HTR-8/SVneo (cell line): ENCODE measurements around the gene KCNJ6.
"Not testable (repeated sequence)": the region's sequence is repeated elsewhere in the genome, so short reads cannot be mapped to it uniquely, and the experiment has no call there.

Source experiments
- DNase-seq: peaks from one replicate; pipeline ENCODE4 v3.0.0; 2011; ENCODE audit warnings: low spot score, mixed read lengths; ENCODE audit not compliant: insufficient read length
- FAIRE-seq: peaks from 2 replicates; lab custom pipeline; 2011; peaks lifted over from hg19 to GRCh38; lab: Jason Lieb, UNC

Gene KCNJ6

GRCh38 chr21:37590836-37591235 lies 325.4 kb downstream of the KCNJ6 start:
- not testable (repeated sequence) for FAIRE-seq

GRCh38 chr21:37588644-37589043 lies 327.6 kb downstream of the KCNJ6 start:
- DNase-seq, FAIRE-seq: not testable (repeated sequence)

More at GRCh38 chr21:37590836-37591235, 325.4 kb downstream of the KCNJ6 start:
- DNase-seq = not testable (repeated sequence)

- FAIRE-seq (no peak), DNase-seq (no peak)
These were observed 328.6 kb downstream of the KCNJ6 start for GRCh38 chr21:37587635-37588177.

GRCh38 chr21:37587203-37587602 lies 329.1 kb downstream of the KCNJ6 start:
- FAIRE-seq (no peak), DNase-seq (no peak)

GRCh38 chr21:37582590-37582989 lies 333.7 kb downstream of the KCNJ6 start:
- DNase-seq (peak; percentile 76), FAIRE-seq (peak; percentile 4)

GRCh38 chr21:37580666-37581065 lies 335.6 kb downstream of the KCNJ6 start:
- FAIRE-seq (no peak), DNase-seq (no peak)

GRCh38 chr21:37579356-37579755 lies 336.9 kb downstream of the KCNJ6 start:
- DNase-seq = no peak
- no peak for FAIRE-seq

GRCh38 chr21:37578471-37579126 lies 337.7 kb downstream of the KCNJ6 start:
- no peak for FAIRE-seq

GRCh38 chr21:37576929-37577328 lies 339.3 kb downstream of the KCNJ6 start:
- FAIRE-seq, DNase-seq: not testable (repeated sequence)

More at GRCh38 chr21:37578471-37579126, 337.7 kb downstream of the KCNJ6 start:
- no peak for DNase-seq

GRCh38 chr21:37575580-37575979 lies 340.7 kb downstream of the KCNJ6 start:
- no peak for DNase-seq
- FAIRE-seq = no peak

GRCh38 chr21:37574751-37575150 lies 341.5 kb downstream of the KCNJ6 start:
- DNase-seq (no peak), FAIRE-seq (no peak)

GRCh38 chr21:37574316-37574715 lies 341.9 kb downstream of the KCNJ6 start:
- DNase-seq = no peak

GRCh38 chr21:37571442-37571841 lies 344.8 kb downstream of the KCNJ6 start:
- FAIRE-seq (no peak), DNase-seq (no peak)

More at GRCh38 chr21:37574316-37574715, 341.9 kb downstream of the KCNJ6 start:
- no peak for FAIRE-seq

GRCh38 chr21:37568916-37569315 lies 347.3 kb downstream of the KCNJ6 start:
- no peak for DNase-seq
- no peak for FAIRE-seq

GRCh38 chr21:37568415-37568814 lies 347.8 kb downstream of the KCNJ6 start:
- no peak for FAIRE-seq
- DNase-seq = no peak

GRCh38 chr21:37566790-37567615 lies 349.3 kb downstream of the KCNJ6 start:
- no peak for FAIRE-seq
- no peak for DNase-seq

GRCh38 chr21:37565530-37566223 lies 350.6 kb downstream of the KCNJ6 start:
- FAIRE-seq (no peak), DNase-seq (no peak)

- FAIRE-seq (no peak), DNase-seq (no peak)
These were observed 351.2 kb downstream of the KCNJ6 start for GRCh38 chr21:37564924-37565529.

- peak; percentile 86 for FAIRE-seq
- peak; percentile 88 for DNase-seq
These were observed 351.8 kb downstream of the KCNJ6 start for GRCh38 chr21:37564341-37564923.
